PC-3 (cell line): ENCODE results near the gene C10orf71. TPM values are rescaled to one million over a fixed set of nuclear protein-coding genes. Genes with fewer than 3 reads are reported as not detected.

Experiments
- ATAC-seq: fragments of 200-7000 bp; cut with Tn5 transposase; 2 replicates; pipeline ENCODE4 v1.9.1; 2020; ENCODE audit warnings: mild to moderate bottlenecking, moderate library complexity
- BruUV-seq: library from RNA; stranded (reverse); fragments of 400-500 nt; replicated peaks from 2 replicates; lab custom pipeline; 2021; lab: Mats Ljungman, UMichigan
- CTCF ChIA-PET: fragments of 300-600 bp; sonication (Branson Sonifier 250); formaldehyde crosslinking; loops from one replicate; lab custom pipeline; 2022; ENCODE audit warnings: antibody characterized with exemption; lab: Charles Lee
- POLR2A ChIA-PET: fragments of 300-600 bp; sonication (Branson Sonifier 250); formaldehyde crosslinking; loops from one replicate; lab custom pipeline; 2022; ENCODE audit warnings: antibody characterized with exemption; ENCODE audit not compliant: unreplicated experiment; lab: Charles Lee
- DNase-seq: peaks from one replicate; pipeline ENCODE4 v3.0.0-alpha.2; 2015
- H2AFZ ChIP-seq: fragments of 300-600 bp; sonication (generic); 2 replicates; pipeline ENCODE4 v1.6.0; 2016; ENCODE audit warnings: antibody characterized with exemption, low read length
- H3F3A ChIP-seq: fragments of 300-600 bp; sonication (generic); one replicate; pipeline ENCODE4 v1.6.0; 2017; ENCODE audit warnings: antibody characterized with exemption, low read length, control low read depth, mild to moderate bottlenecking; ENCODE audit not compliant: unreplicated experiment
- H3K27ac ChIP-seq: fragments of 300-600 bp; sonication (generic); 2 replicates; pipeline ENCODE4 v1.5.1; 2016; ENCODE audit warnings: mild to moderate bottlenecking, low read length
- H3K27me3 ChIP-seq: fragments of 300-600 bp; sonication (generic); 2 replicates; pipeline ENCODE4 v1.6.1; 2016; ENCODE audit warnings: low read length, mixed read lengths
- H3K36me3 ChIP-seq: fragments of 300-600 bp; sonication (generic); 2 replicates; pipeline ENCODE4 v1.6.1; 2016; ENCODE audit warnings: low read depth, mixed run types, low read length, mixed read lengths
- H3K4me1 ChIP-seq: fragments of 300-600 bp; sonication (generic); 2 replicates; pipeline ENCODE4 v1.5.1; 2016; ENCODE audit warnings: low read length; ENCODE audit not compliant: insufficient read depth
- H3K4me2 ChIP-seq: fragments of 300-600 bp; sonication (generic); 2 replicates; pipeline ENCODE4 v1.6.0; 2016; ENCODE audit warnings: low read length
- H3K4me3 ChIP-seq: fragments of 300-600 bp; sonication (generic); 2 replicates; pipeline ENCODE4 v1.5.1; 2016; ENCODE audit warnings: mild to moderate bottlenecking, low read length, mixed read lengths
- H3K79me2 ChIP-seq: fragments of 300-600 bp; sonication (generic); 2 replicates; pipeline ENCODE4 v1.6.1; 2017; ENCODE audit warnings: low read length, mixed read lengths
- H3K9ac ChIP-seq: fragments of 300-600 bp; sonication (generic); 2 replicates; pipeline ENCODE4 v1.6.0; 2016; ENCODE audit warnings: mild to moderate bottlenecking, low read length
- H3K9me2 ChIP-seq: fragments of 300-600 bp; sonication (generic); replicated peaks from 2 replicates; pipeline ENCODE4 v1.6.1; 2016; ENCODE audit warnings: mixed run types, low read length, mixed read lengths
- H3K9me3 ChIP-seq: fragments of 300-600 bp; sonication (generic); 2 replicates; pipeline ENCODE4 v1.6.1; 2016; ENCODE audit warnings: low read length, mixed read lengths
- H4K20me1 ChIP-seq: fragments of 300-600 bp; sonication (generic); 2 replicates; pipeline ENCODE4 v1.6.1; 2016; ENCODE audit warnings: low read length, mixed read lengths
- EZH2 ChIP-seq: fragments of 300-600 bp; sonication (generic); IDR thresholded peaks from one replicate; pipeline ENCODE4 v1.6.1; 2017; ENCODE audit warnings: antibody characterized with exemption, mild to moderate bottlenecking, low read length; ENCODE audit not compliant: unreplicated experiment
- EZH2phosphoT487 ChIP-seq: fragments of 300-600 bp; sonication (generic); IDR thresholded peaks from 2 replicates; pipeline ENCODE4 v1.6.1; 2018; ENCODE audit warnings: mild to moderate bottlenecking, antibody characterized with exemption, low read length, borderline replicate concordance
- intact Hi-C: fragments of 100-400 bp; cut with micrococcal nuclease; formaldehyde crosslinking; loops from 2 replicates; pipeline ENCODE4 v1.9.0; 2023
- total RNA-seq: library from RNA; depleted of rRNA; stranded (reverse); fragments of >200 nt; gene quantifications from 2 replicates; pipeline ENCODE4 v1.2.3, GENCODE V29; 2014
- TF ChIP-seq, protein P1 (sequence below): fragments of 300-600 bp; sonication (generic); conservative IDR thresholded peaks from 2 replicates; pipeline ENCODE4 v1.5.1; 2017; ENCODE audit warnings: antibody characterized with exemption, low read depth, mild to moderate bottlenecking, low read length

C10orf71 gene
- total RNA-seq, 1 experiment from 2014 or later: not detected

DNA sequence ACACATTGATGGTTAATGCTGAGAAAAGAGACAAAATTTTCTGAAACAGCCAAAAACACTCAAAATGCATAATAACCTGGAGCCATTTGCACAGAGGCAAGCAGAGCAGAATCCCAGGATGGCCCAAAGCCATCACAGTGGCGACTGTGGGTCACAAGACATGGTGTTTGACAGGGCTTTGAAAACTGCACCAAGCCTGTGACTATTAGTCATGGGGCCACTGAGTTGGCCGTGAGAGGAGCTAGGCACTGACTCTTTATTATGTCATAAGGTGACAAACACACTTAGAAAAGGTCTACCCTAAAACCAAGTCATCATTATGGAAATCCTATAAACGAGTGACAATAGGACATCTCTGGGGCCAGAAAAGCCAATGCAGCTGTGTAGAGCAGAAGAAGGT lies 73.0 kb downstream of the C10orf71 start:
- no peak overlapping the region for H3K27ac ChIP-seq
- BruUV-seq: no TSS peak
- TF ChIP-seq, protein P1, sequence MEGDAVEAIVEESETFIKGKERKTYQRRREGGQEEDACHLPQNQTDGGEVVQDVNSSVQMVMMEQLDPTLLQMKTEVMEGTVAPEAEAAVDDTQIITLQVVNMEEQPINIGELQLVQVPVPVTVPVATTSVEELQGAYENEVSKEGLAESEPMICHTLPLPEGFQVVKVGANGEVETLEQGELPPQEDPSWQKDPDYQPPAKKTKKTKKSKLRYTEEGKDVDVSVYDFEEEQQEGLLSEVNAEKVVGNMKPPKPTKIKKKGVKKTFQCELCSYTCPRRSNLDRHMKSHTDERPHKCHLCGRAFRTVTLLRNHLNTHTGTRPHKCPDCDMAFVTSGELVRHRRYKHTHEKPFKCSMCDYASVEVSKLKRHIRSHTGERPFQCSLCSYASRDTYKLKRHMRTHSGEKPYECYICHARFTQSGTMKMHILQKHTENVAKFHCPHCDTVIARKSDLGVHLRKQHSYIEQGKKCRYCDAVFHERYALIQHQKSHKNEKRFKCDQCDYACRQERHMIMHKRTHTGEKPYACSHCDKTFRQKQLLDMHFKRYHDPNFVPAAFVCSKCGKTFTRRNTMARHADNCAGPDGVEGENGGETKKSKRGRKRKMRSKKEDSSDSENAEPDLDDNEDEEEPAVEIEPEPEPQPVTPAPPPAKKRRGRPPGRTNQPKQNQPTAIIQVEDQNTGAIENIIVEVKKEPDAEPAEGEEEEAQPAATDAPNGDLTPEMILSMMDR: no peak
- TF ChIP-seq EZH2phosphoT487 (no peak), EZH2 (no peak)
- POLR2A ChIA-PET: no interaction called here
- no peak overlapping the region for H3K9ac ChIP-seq
- no peak overlapping the region for H2AFZ ChIP-seq
- peaks cover 17% of the 10 kb centered on the region; the same call in 1 of the 2 replicates for H3K27me3 ChIP-seq
- no peak overlapping the region for H3K4me2 ChIP-seq
- no peaks in the 10 kb centered on the region for H4K20me1 ChIP-seq
- no peaks in the 10 kb centered on the region for H3F3A ChIP-seq
- 0 out of 2 replicates have a peak, but pooled peaks cover 4% of the 10 kb centered on the region for H3K9me2 ChIP-seq
- CTCF ChIA-PET: no interaction called here
- H3K9me3 ChIP-seq: no peaks in the 10 kb centered on the region
- intact Hi-C loops: no loop called here
- H3K36me3 ChIP-seq: no peaks in the 10 kb centered on the region
- ATAC-seq (peak; percentile 5; the same call in 1 of the 2 replicates), DNase-seq (peak; percentile 54)
- H3K79me2 ChIP-seq: no peaks in the 10 kb centered on the region
- H3K4me3 ChIP-seq: no peak overlapping the region
- no peaks in the 10 kb centered on the region for H3K4me1 ChIP-seq

DNA sequence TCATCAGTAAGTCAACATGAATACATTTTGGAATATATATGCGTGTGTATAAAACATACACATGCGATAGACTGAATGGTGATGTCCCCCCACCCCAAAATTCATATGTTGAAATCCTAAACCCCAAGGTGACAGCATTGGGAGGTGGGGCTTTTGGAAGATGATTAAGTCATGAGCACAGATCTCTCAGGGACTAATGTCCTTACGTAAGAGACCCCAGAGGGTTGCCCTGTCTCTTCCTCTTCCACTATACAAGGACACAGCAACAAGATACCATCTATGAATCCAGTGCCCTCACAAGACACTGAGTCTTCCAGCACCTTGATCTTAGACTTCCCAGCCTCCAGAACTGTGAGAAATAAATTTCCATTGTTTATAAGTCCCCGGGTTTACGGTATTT lies 74.4 kb downstream of the C10orf71 start:
- Histone ChIP-seq H2AFZ (no peak overlapping the region), H3K9ac (no peak overlapping the region), H3K27ac (no peak overlapping the region), H3K79me2 (no peaks in the 10 kb centered on the region), H3K4me1 (no peaks in the 10 kb centered on the region), H4K20me1 (no peaks in the 10 kb centered on the region), H3K9me2 (0 out of 2 replicates have a peak, but pooled peaks cover 4% of the 10 kb centered on the region), H3F3A (no peaks in the 10 kb centered on the region), H3K27me3 (peaks cover 24% of the 10 kb centered on the region; the same call in 1 of the 2 replicates), H3K4me3 (no peak overlapping the region), H3K4me2 (no peak overlapping the region), H3K36me3 (no peaks in the 10 kb centered on the region), H3K9me3 (no peaks in the 10 kb centered on the region)
- ChIA-PET POLR2A (no interaction called here), CTCF (interaction anchor here (0.6 kb wide), 1 partner anchor 76 kb away, joined by 3 read pairs; no protein-coding TSS in a partner anchor)
- intact Hi-C loops: no loop called here
- no peak for TF ChIP-seq EZH2phosphoT487
- no peak for TF ChIP-seq EZH2
- TF ChIP-seq, protein P1: no peak
- BruUV-seq: no TSS peak
- ATAC-seq (no peak), DNase-seq (no peak)

- TF ChIP-seq EZH2 (no peak), EZH2phosphoT487 (no peak)
- TF ChIP-seq, protein P1: no peak
- BruUV-seq: no TSS peak
- POLR2A ChIA-PET: no interaction called here
- H3K4me3 ChIP-seq: no peak overlapping the region
- no peak overlapping the region for H3K27ac ChIP-seq
- H2AFZ ChIP-seq: no peak overlapping the region
- no peaks in the 10 kb centered on the region for H3K9me3 ChIP-seq
- peaks cover 24% of the 10 kb centered on the region; the same call in 1 of the 2 replicates for H3K27me3 ChIP-seq
- no peaks in the 10 kb centered on the region for H4K20me1 ChIP-seq
- H3K79me2 ChIP-seq: no peaks in the 10 kb centered on the region
- ATAC-seq (peak; percentile 54), DNase-seq (peak; percentile 53)
- H3F3A ChIP-seq: no peaks in the 10 kb centered on the region
- no peak overlapping the region for H3K4me2 ChIP-seq
- no peak overlapping the region for H3K9ac ChIP-seq
- no peaks in the 10 kb centered on the region for H3K4me1 ChIP-seq
- CTCF ChIA-PET: no interaction called here
- H3K36me3 ChIP-seq: no peaks in the 10 kb centered on the region
- H3K9me2 ChIP-seq: 0 out of 2 replicates have a peak, but pooled peaks cover 4% of the 10 kb centered on the region
- intact Hi-C loops: no loop called here
These were observed 75.8 kb downstream of the C10orf71 start for GRCh38 chr10:49374740-49375139.
